HG03045 (cell line): ENCODE measurements around the gene COMMD4.
"Not testable (repeated sequence)": the region's sequence is repeated elsewhere in the genome, so short reads cannot be mapped to it uniquely, and the experiment has no call there.

Source experiments
- ATAC-seq: cut with Tn5 transposase; IDR thresholded peaks from one replicate; pipeline ENCODE4 v1.9.1; 2021; ENCODE audit warnings: mild to moderate bottlenecking, moderate library complexity; ENCODE audit not compliant: unreplicated experiment

The COMMD4 gene

DNA sequence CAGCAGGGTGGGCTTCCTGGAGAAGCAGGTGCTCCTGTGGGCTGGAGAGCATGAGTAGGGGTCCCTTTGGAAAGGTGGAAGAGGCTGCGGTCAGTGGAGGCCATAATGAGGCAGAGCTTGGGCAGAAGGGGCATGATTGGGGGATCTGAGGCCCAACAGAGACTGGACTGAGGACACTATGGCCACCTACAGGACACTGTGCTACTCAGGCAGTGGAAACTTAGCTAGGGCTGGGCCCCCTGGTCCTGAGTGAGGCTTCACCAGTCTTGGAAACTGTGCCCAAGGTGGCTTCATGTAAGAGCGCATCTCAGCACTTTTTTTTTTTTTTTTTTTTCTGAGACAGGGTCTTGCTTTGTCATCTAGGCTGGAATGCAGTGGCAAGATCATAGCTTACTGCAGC, 6.3 kb upstream of the COMMD4 start:
- ATAC-seq: no peak

DNA sequence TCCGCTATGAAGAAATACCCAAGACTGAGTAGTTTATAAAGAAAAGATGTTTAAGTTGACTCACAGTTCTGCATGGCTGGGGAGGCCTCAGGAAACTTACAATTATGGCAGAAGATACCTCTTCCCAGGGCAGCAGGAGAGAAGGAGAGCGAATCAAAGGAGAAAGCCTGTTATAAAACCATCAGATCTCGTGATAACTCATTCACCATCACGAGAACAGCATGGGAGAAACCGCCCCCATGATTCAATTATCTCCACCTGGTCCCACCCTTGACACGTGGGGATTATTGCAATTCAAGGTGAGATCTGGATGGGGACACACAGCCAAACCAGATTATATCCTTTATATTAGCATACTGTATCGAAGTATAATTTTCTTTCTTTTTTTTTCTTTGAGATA, 3.8 kb upstream of the COMMD4 start:
- ATAC-seq: not testable (repeated sequence)

DNA sequence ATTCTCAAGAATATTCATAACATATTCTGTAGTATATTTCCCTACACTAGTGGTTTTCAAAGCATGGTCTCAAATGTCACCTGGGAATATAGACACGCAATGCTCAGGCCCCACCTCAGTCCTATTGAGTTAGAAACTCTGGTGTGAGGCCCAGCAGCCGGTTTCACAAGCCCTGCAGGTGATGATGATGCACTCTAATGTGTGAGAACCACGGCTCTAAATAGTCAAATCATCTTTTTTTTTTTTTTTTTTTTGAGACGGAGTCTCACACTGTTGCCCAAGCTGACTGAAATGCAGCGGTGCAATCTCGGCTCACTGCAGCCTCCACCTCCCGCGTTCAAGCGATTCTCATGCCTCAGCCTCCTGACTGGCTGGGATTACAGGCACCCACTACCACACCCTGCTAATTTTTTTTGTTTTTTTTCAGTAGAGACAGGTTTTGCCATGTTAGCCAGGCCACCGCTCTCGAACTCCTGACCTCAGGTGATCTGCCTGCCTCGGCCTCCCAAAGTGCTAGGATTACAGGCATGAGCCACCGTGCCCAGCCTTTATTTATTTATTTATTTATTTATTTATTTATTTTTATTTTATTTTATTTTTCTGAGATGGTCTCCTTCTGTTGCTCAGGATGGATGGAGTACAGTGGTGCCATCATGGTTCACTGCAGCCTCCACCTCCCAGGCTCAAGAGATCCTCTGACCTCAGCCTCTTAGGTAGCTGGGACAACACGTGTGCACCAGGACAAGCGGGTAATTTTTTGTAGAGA, 2.0 kb upstream of the COMMD4 start:
- not testable (repeated sequence) for ATAC-seq

DNA sequence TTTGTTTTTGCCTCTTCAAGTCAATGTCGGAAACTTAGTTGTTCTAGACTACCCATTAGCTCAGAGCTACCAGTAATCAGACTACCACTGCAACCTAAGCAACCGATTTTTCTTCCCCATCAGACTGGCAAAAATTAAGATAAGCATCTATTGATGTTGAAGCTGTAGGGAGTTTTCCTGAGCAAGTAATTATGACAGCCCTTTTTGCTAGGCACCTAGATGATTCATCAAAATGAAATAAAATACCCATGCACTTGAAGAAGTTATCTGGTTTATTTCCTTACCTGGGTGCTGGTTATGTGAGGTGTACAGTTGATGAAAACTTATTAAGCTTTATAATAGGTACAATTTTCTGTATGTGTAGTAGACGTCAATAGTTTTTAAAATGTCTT, 554 bp upstream of the COMMD4 start:
- ATAC-seq: no peak

DNA sequence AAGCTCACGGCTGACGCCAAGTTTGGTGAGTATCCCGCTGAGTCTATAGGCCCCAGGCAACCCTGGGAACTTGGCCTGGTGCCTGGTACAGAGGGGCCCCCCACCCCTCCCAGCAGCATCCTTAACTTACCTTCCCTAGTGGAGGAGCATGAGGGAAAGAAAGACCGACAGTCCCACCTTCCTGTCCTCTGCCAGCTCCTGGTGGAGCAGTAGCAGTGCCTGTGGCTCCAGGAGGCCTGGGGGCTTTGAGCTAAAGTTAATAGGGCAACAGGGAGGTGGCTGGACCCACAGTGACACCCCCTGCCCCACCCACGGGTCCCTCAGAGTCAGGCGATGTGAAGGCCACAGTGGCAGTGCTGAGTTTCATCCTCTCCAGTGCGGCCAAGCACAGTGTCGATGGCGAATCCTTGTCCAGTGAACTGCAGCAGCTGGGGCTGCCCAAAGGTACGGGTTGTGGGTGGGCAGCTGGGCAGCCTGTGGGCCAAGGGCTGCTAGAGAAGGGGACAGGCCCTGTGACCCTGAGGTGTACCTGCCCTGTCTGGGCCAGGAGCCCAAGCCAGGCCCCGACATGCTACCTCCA, 2.9 kb downstream of the COMMD4 start:
- no peak for ATAC-seq

DNA sequence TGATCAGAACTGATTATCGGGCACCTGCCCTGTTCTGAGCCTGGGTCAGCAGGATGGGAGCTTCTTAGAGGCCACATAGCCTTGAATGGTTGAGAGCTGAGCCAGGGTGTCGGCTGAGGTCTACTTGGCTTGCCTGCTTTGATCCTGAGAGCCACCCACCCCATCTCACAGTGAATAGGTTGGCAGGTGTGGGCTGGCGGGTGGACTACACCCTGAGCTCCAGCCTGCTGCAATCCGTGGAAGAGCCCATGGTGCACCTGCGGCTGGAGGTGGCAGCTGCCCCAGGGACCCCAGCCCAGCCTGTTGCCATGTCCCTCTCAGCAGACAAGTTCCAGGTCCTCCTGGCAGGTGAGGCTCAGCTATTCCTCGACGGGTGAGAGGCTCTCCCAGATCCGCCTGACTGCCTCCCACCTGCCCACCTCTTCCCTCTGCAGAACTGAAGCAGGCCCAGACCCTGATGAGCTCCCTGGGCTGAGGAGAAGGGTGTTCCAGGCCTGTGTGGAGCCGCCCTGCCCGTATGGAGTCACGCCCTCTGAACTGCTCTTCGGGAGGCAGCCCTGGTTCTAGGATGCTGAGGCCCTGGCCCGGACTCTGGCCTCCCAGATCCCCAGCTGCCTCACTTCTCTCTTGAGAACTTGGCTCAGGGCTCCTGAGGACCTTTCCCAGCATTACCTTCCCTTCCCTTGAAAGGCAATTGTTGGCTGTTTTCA, 3.8 kb downstream of the COMMD4 start:
- no peak for ATAC-seq

DNA sequence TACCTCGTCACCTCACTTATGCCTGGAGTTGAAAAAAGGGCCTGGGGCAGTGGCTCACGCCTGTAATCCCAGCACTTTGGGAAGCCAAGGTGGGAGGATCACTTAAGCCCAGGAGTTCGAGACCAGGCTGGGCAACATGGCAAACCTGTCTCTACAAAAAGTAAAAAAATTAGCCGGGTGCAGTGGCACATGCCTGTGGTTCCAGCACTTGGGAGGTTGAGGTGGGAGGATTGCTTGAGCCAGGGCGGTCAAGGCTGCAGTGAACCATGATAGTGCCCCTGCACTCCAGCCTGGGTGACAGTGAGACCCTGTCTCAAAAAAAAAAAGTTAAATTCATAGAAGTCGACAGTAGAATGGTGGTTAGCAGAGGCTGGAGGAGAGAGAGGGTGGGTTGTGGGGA, 6.4 kb downstream of the COMMD4 start:
- no peak for ATAC-seq

DNA sequence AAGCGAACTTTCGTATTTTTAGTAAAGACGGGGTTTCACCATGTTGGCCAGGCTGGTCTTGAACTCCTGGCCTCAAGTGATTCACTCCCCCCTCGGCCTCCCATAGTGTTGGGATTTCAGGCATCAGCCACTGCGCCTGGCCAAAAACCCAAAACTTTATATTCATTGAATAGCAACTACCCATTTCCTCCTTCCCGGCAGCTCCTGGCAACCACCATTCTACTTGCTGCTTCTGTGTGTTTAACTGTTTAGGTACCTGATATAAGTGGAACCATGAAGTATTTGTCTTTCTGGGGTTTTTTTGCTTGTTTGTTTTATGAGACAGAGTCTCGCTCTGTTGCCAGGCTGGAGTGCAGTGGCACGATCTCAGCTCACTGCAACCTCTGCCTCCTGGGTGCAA, 8.1 kb downstream of the COMMD4 start:
- not testable (repeated sequence) for ATAC-seq

DNA sequence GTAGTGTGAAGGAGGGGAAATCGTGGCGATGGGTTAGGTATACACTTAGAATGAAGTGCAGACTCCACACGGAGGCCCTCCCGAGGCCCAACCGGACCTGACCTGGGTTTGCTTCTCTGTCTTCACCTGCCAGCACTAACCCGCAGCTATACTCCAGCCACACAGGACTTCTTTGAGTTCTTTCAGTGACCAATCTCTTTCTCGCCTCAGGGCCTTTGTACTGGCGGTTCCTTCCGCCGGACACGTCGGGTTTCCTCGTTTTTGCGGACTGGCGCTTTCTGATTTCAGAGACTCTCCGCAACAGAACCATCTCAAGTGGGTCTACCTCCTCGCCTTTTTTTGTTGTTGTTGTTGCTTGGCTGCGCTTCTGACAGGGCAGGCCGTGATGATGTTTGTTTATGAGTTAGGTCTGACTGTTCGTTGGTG, 10.9 kb downstream of the COMMD4 start, which contains the start of gene NEIL1:
TSS of gene NEIL1 (plus strand) at position 244 of the 426 bp plus-strand sequence. CDS start 1,867 bp downstream, outside the sequence.
- ATAC-seq: no peak

DNA sequence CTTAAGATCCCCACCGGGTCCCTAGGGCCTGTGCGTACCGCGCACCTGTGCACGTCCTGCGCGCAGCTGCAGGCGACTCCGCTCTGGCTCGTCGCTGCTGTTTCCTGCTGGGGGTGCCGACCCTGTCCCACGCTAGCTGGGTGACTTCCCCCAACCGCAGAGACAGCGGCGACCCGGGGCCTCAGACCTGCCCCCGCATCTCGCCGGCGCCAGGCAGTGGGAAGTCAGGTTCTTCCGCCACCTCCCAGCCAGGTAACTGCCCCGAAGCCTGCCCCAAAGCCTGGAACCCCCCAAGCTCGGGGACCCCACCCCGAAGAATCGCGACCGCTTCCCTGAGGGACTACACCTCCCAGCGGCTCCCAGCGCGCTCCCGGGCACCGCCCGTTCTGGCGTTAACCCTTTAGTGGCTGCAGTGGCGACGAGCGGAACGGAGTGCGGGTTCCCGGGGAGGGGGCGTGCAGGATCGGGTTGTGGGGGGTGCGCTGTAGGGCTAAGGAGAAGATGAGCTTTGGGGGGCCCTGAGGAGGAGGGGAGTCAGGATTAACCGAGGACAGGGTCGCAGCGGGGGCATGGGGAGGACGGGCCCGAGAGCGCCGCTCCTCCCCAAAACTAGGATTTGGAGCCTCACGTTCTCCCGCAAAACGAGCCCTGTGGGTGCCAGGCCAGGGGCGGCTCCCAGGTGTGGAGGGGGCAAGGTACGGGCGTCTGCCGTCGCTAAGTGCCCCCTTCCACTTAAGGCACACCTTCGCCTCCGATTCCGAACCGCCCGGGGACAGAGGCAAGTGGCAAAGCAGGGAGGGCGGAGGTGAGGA, 11.6 kb downstream of the COMMD4 start:
- no peak for ATAC-seq

DNA sequence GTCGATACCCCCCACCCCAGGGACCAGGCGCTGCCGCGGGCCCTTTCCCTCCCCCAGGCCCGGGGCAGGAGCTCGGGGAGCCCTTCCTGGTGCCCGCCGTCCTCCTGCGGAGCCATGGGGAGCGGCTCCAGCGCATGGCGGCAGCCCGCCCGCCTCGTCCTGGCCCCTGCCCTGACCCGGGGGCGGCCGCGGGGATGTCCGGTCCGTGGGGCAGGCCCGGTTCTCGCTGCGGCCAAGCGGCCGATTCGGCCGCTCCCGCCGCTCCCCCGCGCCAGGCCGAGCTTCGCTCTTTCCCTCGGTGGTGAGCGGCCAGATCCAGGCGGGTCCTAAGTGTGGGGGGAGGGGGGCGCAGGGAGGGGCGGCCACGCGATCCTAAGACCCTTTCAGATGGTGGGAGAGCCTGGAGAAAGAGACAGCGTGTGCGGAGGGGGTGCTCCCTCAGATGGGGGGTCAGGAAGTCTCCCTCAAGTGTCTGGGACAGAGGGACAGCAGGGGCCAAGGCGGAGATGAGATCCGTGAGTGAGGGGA, 12.2 kb downstream of the COMMD4 start:
- ATAC-seq: no peak

DNA sequence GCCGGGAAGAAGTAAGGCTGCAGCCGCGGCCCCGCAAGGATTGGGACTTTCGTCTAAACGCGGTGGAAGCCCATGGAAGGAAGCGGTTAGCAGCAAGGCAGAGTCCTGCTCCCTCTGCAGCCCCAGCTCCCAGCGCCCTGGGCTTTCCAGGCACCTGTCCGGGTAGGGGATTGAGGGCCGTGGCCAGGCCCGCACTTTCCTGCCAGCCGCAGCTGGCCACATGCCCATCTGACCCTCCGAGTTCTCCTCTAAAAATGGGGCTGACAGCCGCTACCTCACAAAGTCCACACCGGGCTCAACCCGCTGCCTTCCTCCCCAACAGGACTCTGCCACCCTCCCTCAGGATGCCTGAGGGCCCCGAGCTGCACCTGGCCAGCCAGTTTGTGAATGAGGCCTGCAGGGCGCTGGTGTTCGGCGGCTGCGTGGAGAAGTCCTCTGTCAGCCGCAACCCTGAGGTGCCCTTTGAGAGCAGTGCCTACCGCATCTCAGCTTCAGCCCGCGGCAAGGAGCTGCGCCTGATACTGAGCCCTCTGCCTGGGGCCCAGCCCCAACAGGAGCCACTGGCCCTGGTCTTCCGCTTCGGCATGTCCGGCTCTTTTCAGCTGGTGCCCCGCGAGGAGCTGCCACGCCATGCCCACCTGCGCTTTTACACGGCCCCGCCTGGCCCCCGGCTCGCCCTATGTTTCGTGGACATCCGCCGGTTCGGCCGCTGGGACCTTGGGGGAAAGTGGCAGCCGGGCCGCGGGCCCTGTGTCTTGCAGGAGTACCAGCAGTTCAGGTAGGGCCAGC, 12.9 kb downstream of the COMMD4 start:
- ATAC-seq: no peak

DNA sequence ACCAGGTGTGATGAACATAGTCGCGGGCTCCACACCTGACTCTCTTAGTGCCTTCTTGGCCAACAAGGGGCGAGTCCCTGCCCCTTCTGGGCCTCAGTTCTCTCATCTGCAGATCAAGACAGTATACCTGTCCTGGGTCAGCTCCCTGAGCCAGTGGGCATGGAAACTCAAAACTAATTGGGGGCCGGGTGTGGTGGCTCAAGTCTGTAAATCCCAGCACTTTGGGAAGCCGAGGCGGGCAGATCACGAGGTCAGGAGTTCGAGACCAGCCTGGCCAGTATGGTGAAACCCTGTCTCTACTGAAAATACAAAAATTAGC, 13.4 kb downstream of the COMMD4 start:
- ATAC-seq: not testable (repeated sequence)

DNA sequence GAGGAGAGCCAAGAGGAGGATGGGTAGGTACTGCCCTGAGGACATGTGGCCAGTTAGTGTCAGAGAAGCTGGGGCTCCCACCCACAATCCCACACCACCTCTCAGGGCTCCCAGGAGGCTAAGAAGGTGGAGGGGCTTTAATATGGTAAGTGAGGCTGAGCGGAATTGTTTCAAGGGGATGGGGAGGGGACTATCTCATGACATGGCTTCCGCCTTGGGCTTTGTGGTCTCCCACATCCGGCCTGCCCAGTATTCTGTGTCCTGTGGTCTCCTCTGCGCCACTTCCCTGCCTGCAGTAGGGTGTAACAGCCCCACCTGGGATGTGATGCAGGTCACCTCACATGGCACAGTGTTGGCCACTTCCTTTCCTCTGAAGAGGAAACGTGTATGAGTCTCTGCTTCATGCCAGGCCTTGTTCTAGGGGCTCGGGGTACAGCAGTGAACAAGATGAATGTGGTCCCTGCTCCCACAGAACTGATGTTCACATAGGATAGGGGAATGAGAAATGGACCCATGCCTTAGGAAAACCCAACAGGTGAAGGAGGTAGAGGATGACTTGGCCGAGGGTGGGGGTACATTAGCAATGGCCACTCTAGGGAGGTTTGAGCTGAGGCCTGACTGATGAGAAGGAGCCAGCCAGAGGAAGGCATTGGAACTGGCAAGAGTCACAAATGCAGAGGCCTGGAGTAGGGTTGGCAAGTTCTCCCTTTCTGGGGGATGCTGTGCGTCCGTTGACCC, 14.2 kb downstream of the COMMD4 start:
- ATAC-seq: no peak

DNA sequence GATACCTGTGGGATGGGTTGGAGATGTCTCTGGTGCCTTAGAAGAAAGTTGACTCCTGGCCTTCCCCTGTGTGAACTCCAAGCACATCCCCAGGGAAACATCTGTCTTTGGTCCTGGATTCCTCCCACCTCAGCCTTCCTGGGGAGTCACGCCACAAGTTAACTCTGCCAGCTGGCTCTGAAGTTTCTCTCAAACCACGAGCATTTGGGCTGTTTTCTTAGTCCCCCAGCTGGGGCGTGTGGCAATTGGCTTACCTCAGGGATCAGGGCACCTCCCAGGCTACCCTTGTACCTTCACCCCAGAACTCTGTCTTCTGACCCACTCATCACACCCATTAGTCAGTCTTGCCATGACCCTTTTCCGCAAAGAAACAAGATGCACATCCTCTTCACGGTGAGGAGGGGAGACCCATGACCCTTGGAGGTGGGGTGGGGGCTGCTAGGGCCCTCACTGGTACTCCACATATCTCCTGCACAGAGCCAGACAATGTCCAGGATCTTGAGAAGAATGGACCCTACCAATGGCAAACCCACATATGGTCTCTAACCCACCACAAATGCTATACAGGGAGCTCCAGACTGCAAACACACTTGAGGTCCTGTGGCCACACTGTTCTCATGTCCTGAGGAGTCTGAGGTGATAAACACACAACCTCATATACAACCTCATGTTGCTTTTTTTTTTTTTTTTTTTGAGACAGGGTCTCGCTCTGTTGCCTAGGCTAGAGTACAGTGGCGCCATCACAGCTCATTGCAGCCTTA, 14.9 kb downstream of the COMMD4 start:
- no peak for ATAC-seq

DNA sequence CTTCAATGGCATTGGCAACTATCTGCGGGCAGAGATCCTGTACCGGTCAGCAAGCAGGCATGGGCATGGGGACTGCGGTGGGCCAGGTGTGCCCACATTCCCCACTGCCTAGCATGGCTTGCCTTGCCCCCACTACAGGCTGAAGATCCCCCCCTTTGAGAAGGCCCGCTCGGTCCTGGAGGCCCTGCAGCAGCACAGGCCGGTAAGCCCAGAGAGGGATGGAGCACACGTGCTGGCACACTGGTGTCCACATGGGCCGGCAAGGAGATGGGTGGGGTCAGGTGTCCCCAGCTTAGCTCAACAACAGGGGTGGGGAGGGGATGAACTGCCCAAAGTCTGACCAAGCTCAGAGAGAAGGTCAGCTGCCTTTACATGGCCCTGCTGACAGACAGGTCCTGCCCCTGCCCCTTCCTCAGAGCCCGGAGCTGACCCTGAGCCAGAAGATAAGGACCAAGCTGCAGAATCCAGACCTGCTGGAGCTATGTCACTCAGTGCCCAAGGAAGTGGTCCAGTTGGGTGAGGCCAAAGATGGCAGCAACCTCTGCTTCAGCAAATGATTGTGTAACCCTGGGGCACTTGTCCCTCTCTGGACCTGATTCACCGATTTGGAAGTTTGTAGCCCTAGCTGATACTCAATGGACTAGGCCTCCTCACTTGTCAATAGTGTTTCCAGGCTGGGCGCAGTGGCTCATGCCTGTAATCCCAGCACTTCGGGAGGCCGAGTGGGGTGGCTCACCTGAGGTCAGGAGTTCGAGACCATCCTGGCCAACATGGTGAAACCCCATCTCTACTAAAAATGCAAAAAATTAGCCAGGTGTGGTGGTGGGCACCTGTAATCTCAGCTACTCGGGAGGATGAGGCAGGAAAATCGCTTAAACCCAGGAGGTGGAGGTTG, 16.6 kb downstream of the COMMD4 start:
- ATAC-seq: no peak

DNA sequence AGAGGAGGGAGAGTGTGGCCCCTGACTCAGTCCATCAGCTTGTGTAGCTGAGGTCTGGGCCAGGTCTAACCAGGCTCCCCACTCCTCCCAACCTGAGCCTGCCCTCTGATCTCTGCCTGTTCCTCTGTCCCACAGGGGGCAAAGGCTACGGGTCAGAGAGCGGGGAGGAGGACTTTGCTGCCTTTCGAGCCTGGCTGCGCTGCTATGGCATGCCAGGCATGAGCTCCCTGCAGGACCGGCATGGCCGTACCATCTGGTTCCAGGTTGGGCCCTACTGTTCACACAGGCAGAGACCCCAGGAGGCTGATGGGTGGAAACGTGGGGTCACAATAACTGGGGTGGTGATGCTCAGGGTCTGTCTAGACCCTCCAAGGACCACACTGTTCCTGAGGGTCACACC, 17.7 kb downstream of the COMMD4 start:
- no peak for ATAC-seq

DNA sequence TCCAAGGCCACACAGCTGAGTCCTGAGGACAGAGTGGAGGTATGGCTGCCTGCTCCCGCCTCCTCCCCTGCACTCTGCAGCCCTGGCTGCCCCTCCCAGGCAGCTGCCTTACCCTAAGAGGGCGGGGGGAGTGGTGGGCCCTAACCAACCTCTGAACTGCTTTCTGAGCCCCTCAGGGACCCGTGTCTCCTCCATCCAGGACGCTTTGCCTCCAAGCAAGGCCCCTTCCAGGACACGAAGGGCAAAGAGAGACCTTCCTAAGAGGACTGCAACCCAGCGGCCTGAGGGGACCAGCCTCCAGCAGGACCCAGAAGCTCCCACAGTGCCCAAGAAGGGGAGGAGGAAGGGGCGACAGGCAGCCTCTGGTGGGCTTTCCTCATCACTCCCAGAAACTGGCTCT, 18.6 kb downstream of the COMMD4 start:
- no peak for ATAC-seq
